ENCODE data around the gene LRFN5. TPM values are rescaled to one million over a fixed set of nuclear protein-coding genes. Genes with fewer than 3 reads are reported as not detected.

LRFN5 gene
- total and polyA plus RNA-seq, 10 of the 15 experiments (the other 5 are each of a cell fraction or from before 2014, with no cell fraction given), result 0.06 to 1.2 TPM; not detected in 8

DNA sequence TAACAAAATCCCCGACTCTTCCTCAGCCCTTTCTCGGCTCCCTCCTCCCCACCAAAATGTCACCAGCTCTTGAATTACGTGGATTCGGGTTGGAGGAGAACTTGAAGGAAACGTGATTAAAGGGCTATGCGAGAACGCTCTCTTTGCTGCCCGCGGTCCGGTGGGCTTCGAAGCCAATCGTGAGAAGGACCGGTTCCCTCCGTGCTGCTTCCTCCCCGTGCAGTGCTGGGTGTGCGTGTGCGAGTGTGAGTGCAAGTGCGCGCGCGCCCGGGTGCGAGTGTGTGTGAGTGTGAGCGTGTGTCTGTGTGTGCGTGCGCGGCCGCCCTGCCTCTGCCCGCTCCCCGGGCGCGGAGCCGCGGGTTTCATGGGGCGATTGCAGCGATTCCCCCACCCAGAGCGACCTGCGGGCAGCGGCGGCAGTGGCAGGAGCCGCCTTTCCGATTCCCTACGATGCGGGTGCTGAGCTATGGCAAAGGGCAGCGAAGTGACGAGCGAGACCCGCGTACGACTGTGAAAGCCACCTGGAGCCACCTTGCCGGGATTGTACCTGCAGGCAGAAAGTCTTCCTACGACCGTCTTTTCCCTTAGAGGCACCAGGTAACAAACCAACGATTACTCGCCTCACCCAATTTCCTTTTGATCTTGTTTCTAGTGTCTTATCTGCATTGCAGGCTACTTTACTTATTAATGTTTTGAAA lies 1.4 kb downstream of the LRFN5 start (continued):
- TF ChIP-seq USF1 (IDR thresholded peaks at IDR 0.05; ENCODE audit: borderline replicate concordance, extremely low read length, insufficient read depth, low read depth, low read length), result no peak

GRCh38 chr14:41608681-41609390 lies 2.2 kb downstream of the LRFN5 start:
- Histone ChIP-seq H3K9ac (ENCODE audit: control insufficient read depth, insufficient read depth, low read length) (no peak overlapping the region), H3K9me3 (replicated peaks; ENCODE audit: control insufficient read depth, insufficient read depth, low read length) (no peaks in the 10 kb centered on the region; the same call in 2 of the 3 replicates), H3K4me3 (no peak overlapping the region), H3K4me1 (ENCODE audit: control insufficient read depth, insufficient read depth, low read length) (no peaks in the 10 kb centered on the region), H3K79me2 (ENCODE audit: control insufficient read depth, insufficient read depth, low read length) (no peaks in the 10 kb centered on the region), H4K20me1 (ENCODE audit: control insufficient read depth, insufficient read depth) (no peaks in the 10 kb centered on the region), H2AFZ (ENCODE audit: control insufficient read depth, low read depth, low read length) (no peak overlapping the region), H3K36me3 (ENCODE audit: control insufficient read depth in 2 of 2, insufficient read depth in 2 of 2, low read length in 1 of 2) (no peaks in the 10 kb centered on the region), H3K27me3 (replicated peaks in 1 of 2; ENCODE audit: control insufficient read depth in 2 of 2, insufficient read depth in 2 of 2, low read length in 1 of 2) (peaks cover 10 to 13% of the 10 kb centered on the region in 2 experiments), H3K27ac (ENCODE audit: control insufficient read depth, insufficient read depth) (no peak overlapping the region), H3K4me2 (ENCODE audit: control insufficient read depth, insufficient read depth) (no peak overlapping the region)
- FAIRE-seq (no peak), DNase-seq (ENCODE audit: low read depth, low spot score) (no peak), ATAC-seq (no peak)
- ChIA-PET CTCF (no interaction called here), POLR2A (no interaction called here), SMC1A (ENCODE audit: uncharacterized antibody, unreplicated experiment) (no interaction called here), RAD21 (ENCODE audit: unreplicated experiment) (no interaction called here)
- no TSS peak for BruUV-seq (replicated peaks)
- in situ Hi-C loops (cut with MboI), result loop anchor here (25.0 kb wide), 1 partner anchor 1622 kb away; no protein-coding TSS in a partner anchor
- no peak for TF ChIP-seq RCOR1 (conservative IDR thresholded peaks at IDR 0.05; ENCODE audit: low read depth, low read length)
- TF ChIP-seq NR2F1 (conservative IDR thresholded peaks at IDR 0.05), result no peak
- no peak for TF ChIP-seq PBX3 (IDR thresholded peaks at IDR 0.05; ENCODE audit: insufficient replicate concordance, low read depth, low read length)
- no peak for TF ChIP-seq YY1 (IDR thresholded peaks at IDR 0.05; ENCODE audit: low read depth, low read length)
- TF ChIP-seq TBL1XR1 (IDR thresholded peaks at IDR 0.05; ENCODE audit: low read depth, low read length), result no peak
- intact Hi-C loops (cut with micrococcal nuclease; ENCODE audit: unreplicated experiment), result loop anchor here (10.0 kb wide), 1 partner anchor 324 kb away; no protein-coding TSS in a partner anchor
- 3% methylated on average over 15 of the region's 15 CpGs for WGBS (ENCODE audit: insufficient coverage, insufficient replicate concordance, low lambda C conversion rate, missing lambda C conversion rate)

All from GM12878 (cell line).